ENCODE results near the gene ZNF236. TPM values are rescaled to one million over a fixed set of nuclear protein-coding genes. Genes with fewer than 3 reads are reported as not detected.
A peak's percentile ranks its signal among the peaks of the same experiment; 100 is the strongest.

The ZNF236 gene
- total RNA-seq, 1 donor from 2014 or later, result 13.3 TPM

- peaks cover 93% of the 10 kb centered on the region for H3K79me2 ChIP-seq (ENCODE audit: insufficient read depth, low read length)
- DNase-seq (ENCODE audit: low read depth) (no peak), FAIRE-seq (no peak)
- peaks cover 2% of the 10 kb centered on the region for H3K9me3 Mint-ChIP-seq (ENCODE audit: unreplicated experiment)
- H3K4me3 Mint-ChIP-seq (ENCODE audit: unreplicated experiment), result no peak overlapping the region
- peaks cover 19% of the 10 kb centered on the region for H3K4me1 Mint-ChIP-seq (ENCODE audit: low read depth, unreplicated experiment)
- peaks cover 13% of the 10 kb centered on the region for H3K36me3 Mint-ChIP-seq (ENCODE audit: low read depth, unreplicated experiment)
- peak overlapping the region; percentile 38 for H3K27ac ChIP-seq (ENCODE audit: low read depth, low read length)
- no peaks in the 10 kb centered on the region for H3K27me3 Mint-ChIP-seq (ENCODE audit: low read depth, unreplicated experiment)
- no peaks in the 10 kb centered on the region for H3K36me3 ChIP-seq (ENCODE audit: insufficient read depth, low read length)
- no peaks in the 10 kb centered on the region for H3K27me3 ChIP-seq (ENCODE audit: insufficient read depth, low read length)
- TF ChIP-seq CTCF (IDR thresholded peaks at IDR 0.05; ENCODE audit: insufficient read depth, low read depth, low read length) (no peak), EZH2 (IDR thresholded peaks at IDR 0.05; ENCODE audit: insufficient read depth, low read length) (no peak)
- no peak overlapping the region for H2AFZ ChIP-seq (ENCODE audit: low read depth, low read length)
- peak overlapping the region; percentile 52 for H3K4me2 ChIP-seq (ENCODE audit: low read length)
- H3K9ac ChIP-seq (ENCODE audit: low read length), result no peak overlapping the region
- H3K27ac Mint-ChIP-seq (ENCODE audit: unreplicated experiment), result no peak overlapping the region
- peaks cover 7% of the 10 kb centered on the region for H3K4me1 ChIP-seq (ENCODE audit: insufficient read depth, low read length)
- no peaks in the 10 kb centered on the region for H3K9me3 ChIP-seq (ENCODE audit: insufficient read depth, low read depth, low read length)
- H3K4me3 ChIP-seq (ENCODE audit: insufficient read depth, low read depth, low read length), result no peak overlapping the region
- H4K20me1 ChIP-seq (ENCODE audit: insufficient read depth, low read length), result peaks cover 19% of the 10 kb centered on the region
These were observed 5.1 kb downstream of the ZNF236 start for GRCh38 chr18:76827205-76828200.

GRCh38 chr18:76834379-76834778, 12.0 kb downstream of the ZNF236 start:
- TF ChIP-seq EZH2 (IDR thresholded peaks at IDR 0.05; ENCODE audit: insufficient read depth, low read length), result no peak
- TF ChIP-seq CTCF (IDR thresholded peaks at IDR 0.05; ENCODE audit: insufficient read depth, low read depth, low read length), result no peak
- Histone ChIP-seq H3K27ac (ENCODE audit: low read depth, low read length) (no peak overlapping the region), H3K4me1 (ENCODE audit: insufficient read depth, low read length) (peaks cover 5% of the 10 kb centered on the region), H4K20me1 (ENCODE audit: insufficient read depth, low read length) (peaks cover 34% of the 10 kb centered on the region), H3K27me3 (ENCODE audit: insufficient read depth, low read length) (no peaks in the 10 kb centered on the region), H3K9ac (ENCODE audit: low read length) (no peak overlapping the region), H2AFZ (ENCODE audit: low read depth, low read length) (no peak overlapping the region), H3K4me2 (ENCODE audit: low read length) (no peak overlapping the region), H3K4me3 (ENCODE audit: insufficient read depth, low read depth, low read length) (no peak overlapping the region), H3K79me2 (ENCODE audit: insufficient read depth, low read length) (peaks cover 89% of the 10 kb centered on the region), H3K36me3 (ENCODE audit: insufficient read depth, low read length) (no peaks in the 10 kb centered on the region), H3K9me3 (ENCODE audit: insufficient read depth, low read depth, low read length) (no peaks in the 10 kb centered on the region)
- Mint-ChIP-seq H3K9me3 (ENCODE audit: unreplicated experiment) (peaks cover 2% of the 10 kb centered on the region), H3K4me1 (ENCODE audit: low read depth, unreplicated experiment) (peaks cover 13% of the 10 kb centered on the region), H3K36me3 (ENCODE audit: low read depth, unreplicated experiment) (peaks cover 10% of the 10 kb centered on the region), H3K4me3 (ENCODE audit: unreplicated experiment) (no peak overlapping the region), H3K27ac (ENCODE audit: unreplicated experiment) (no peak overlapping the region), H3K27me3 (ENCODE audit: low read depth, unreplicated experiment) (no peaks in the 10 kb centered on the region)
- no peak for DNase-seq (ENCODE audit: low read depth)
- peak; percentile 43 for FAIRE-seq

GRCh38 chr18:76835380-76835779, 13.0 kb downstream of the ZNF236 start:
- peaks cover 16% of the 10 kb centered on the region for H3K4me1 Mint-ChIP-seq (ENCODE audit: low read depth, unreplicated experiment)
- no peak overlapping the region for H3K27ac Mint-ChIP-seq (ENCODE audit: unreplicated experiment)
- no peaks in the 10 kb centered on the region for H3K36me3 ChIP-seq (ENCODE audit: insufficient read depth, low read length)
- no peaks in the 10 kb centered on the region for H3K27me3 ChIP-seq (ENCODE audit: insufficient read depth, low read length)
- no peak for FAIRE-seq
- H3K9me3 Mint-ChIP-seq (ENCODE audit: unreplicated experiment), result peaks cover 2% of the 10 kb centered on the region
- peaks cover 8% of the 10 kb centered on the region for H3K36me3 Mint-ChIP-seq (ENCODE audit: low read depth, unreplicated experiment)
- peaks cover 31% of the 10 kb centered on the region for H4K20me1 ChIP-seq (ENCODE audit: insufficient read depth, low read length)
- peaks cover 89% of the 10 kb centered on the region for H3K79me2 ChIP-seq (ENCODE audit: insufficient read depth, low read length)
- H3K4me3 Mint-ChIP-seq (ENCODE audit: unreplicated experiment), result no peak overlapping the region
- DNase-seq (ENCODE audit: low read depth), result no peak
- H3K4me3 ChIP-seq (ENCODE audit: insufficient read depth, low read depth, low read length), result no peak overlapping the region
- H3K4me2 ChIP-seq (ENCODE audit: low read length), result no peak overlapping the region
- H3K27me3 Mint-ChIP-seq (ENCODE audit: low read depth, unreplicated experiment), result no peaks in the 10 kb centered on the region
- peaks cover 5% of the 10 kb centered on the region for H3K4me1 ChIP-seq (ENCODE audit: insufficient read depth, low read length)
- no peak overlapping the region for H3K9ac ChIP-seq (ENCODE audit: low read length)
- no peak for TF ChIP-seq CTCF (IDR thresholded peaks at IDR 0.05; ENCODE audit: insufficient read depth, low read depth, low read length)
- TF ChIP-seq EZH2 (IDR thresholded peaks at IDR 0.05; ENCODE audit: insufficient read depth, low read length), result no peak
- H3K9me3 ChIP-seq (ENCODE audit: insufficient read depth, low read depth, low read length), result no peaks in the 10 kb centered on the region
- no peak overlapping the region for H3K27ac ChIP-seq (ENCODE audit: low read depth, low read length)
- H2AFZ ChIP-seq (ENCODE audit: low read depth, low read length), result no peak overlapping the region
